ENCODE data around the gene LRRC66.

Gene LRRC66

GRCh38 chr4:51999250-51999649 lies 20.9 kb downstream of the LRRC66 start:
- no peak overlapping the region for H3K4me3 ChIP-seq (ENCODE audit: low read length)
- no peak for TF ChIP-seq CTCF (conservative IDR thresholded peaks at IDR 0.05; ENCODE audit: low read length)
- DNase-seq (ENCODE audit: low read depth) = no peak

- no peak for TF ChIP-seq CTCF (conservative IDR thresholded peaks at IDR 0.05; ENCODE audit: low read length)
- H3K4me3 ChIP-seq (ENCODE audit: low read length) = no peak overlapping the region
Measured at GRCh38 chr4:51998837-51999236, 21.3 kb downstream of the LRRC66 start.

GRCh38 chr4:51997647-51998046 lies 22.5 kb downstream of the LRRC66 start:
- no peak for TF ChIP-seq CTCF (conservative IDR thresholded peaks at IDR 0.05; ENCODE audit: low read length)

More at GRCh38 chr4:51998837-51999236, 21.3 kb downstream of the LRRC66 start:
- DNase-seq (ENCODE audit: low read depth) = no peak

GRCh38 chr4:51995647-51996220 lies 24.4 kb downstream of the LRRC66 start:
- no peak for TF ChIP-seq CTCF (conservative IDR thresholded peaks at IDR 0.05; ENCODE audit: low read length)
- H3K4me3 ChIP-seq (ENCODE audit: low read length) = no peak overlapping the region
- DNase-seq (ENCODE audit: low read depth) = no peak

More at GRCh38 chr4:51997647-51998046, 22.5 kb downstream of the LRRC66 start:
- no peak overlapping the region for H3K4me3 ChIP-seq (ENCODE audit: low read length)
- no peak for DNase-seq (ENCODE audit: low read depth)

- no peak overlapping the region for H3K4me3 ChIP-seq (ENCODE audit: low read length)
- no peak for DNase-seq (ENCODE audit: low read depth)
- no peak for TF ChIP-seq CTCF (conservative IDR thresholded peaks at IDR 0.05; ENCODE audit: low read length)
Measured at GRCh38 chr4:51965862-51966261, 54.3 kb downstream of the LRRC66 start.

GRCh38 chr4:51963841-51964517 lies 56.2 kb downstream of the LRRC66 start:
- no peak for TF ChIP-seq CTCF (conservative IDR thresholded peaks at IDR 0.05; ENCODE audit: low read length)
- DNase-seq (ENCODE audit: low read depth) = no peak
- H3K4me3 ChIP-seq (ENCODE audit: low read length) = no peak overlapping the region

- H3K4me3 ChIP-seq (ENCODE audit: low read length) = no peak overlapping the region
- no peak for DNase-seq (ENCODE audit: low read depth)
- TF ChIP-seq CTCF (conservative IDR thresholded peaks at IDR 0.05; ENCODE audit: low read length) = no peak
Measured at GRCh38 chr4:51960486-51960885, 59.7 kb downstream of the LRRC66 start.

Data from AG10803 (cell line).